Measurements from ENCODE around the gene SH3RF3. TPM values are rescaled to one million over a fixed set of nuclear protein-coding genes. Genes with fewer than 3 reads are reported as not detected.

The SH3RF3 gene
- total RNA-seq, 3 donors from 2014 or later (not counting 1 experiment from before 2014, with no cell fraction given): 0.23 to 0.61 (median 0.34) TPM

DNA sequence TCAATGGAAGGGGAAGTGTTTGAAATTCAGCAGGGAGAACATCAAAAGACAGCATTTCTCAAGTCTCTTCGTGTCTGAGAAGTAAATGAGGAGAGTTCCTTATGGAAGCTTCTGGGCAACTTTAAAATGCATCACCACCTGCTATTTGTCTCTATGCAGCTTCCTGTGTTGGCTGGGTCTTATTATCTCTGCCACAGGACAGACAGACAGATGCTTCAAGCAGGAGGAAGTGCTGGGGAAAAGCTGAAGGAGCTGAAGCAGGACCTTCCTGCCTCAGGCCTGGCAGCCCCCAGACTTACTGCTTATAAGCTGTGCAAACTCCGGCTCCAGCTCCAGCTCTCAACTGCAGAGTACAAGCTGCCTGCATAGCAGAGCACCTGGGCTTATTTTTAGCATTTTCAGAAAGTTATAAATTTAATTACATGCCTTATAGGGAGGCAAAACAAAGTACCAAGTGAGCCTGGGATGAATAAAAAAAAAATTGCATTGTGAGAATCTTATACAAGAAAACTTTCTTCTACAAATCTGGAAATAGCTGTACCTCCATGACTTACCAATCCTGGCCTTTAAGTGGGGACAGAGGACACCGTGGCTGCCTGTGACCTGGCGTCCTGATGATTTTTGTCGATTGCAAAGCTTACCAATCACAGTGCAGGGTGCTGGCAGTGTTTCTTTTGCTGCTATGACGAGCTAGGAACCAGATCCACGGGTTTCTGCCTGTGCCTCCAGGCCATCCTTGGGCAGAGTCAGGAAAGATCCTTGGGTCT lies 278.5 kb downstream of the SH3RF3 start:
- Mint-ChIP-seq H3K27me3 (ENCODE audit: low read depth in 2 of 2) (peaks cover 3 to 6% of the 10 kb centered on the region in 2 donors), H3K4me1 (peaks cover 10% of the 10 kb centered on the region in 2 donors), H3K27ac (no peak overlapping the region), H3K36me3 (no peaks in the 10 kb centered on the region), H3K4me3 (no peak overlapping the region), H3K9me3 (no peaks in the 10 kb centered on the region)
- H3K36me3 ChIP-seq (ENCODE audit: control insufficient read depth, insufficient read depth, low read length): no peaks in the 10 kb centered on the region
- H3K4me3 ChIP-seq (ENCODE audit: low read length): no peak overlapping the region
- peaks cover 7% of the 10 kb centered on the region for H3K4me1 ChIP-seq (ENCODE audit: control insufficient read depth, insufficient read depth, low read length)
- TF ChIP-seq, protein P1, sequence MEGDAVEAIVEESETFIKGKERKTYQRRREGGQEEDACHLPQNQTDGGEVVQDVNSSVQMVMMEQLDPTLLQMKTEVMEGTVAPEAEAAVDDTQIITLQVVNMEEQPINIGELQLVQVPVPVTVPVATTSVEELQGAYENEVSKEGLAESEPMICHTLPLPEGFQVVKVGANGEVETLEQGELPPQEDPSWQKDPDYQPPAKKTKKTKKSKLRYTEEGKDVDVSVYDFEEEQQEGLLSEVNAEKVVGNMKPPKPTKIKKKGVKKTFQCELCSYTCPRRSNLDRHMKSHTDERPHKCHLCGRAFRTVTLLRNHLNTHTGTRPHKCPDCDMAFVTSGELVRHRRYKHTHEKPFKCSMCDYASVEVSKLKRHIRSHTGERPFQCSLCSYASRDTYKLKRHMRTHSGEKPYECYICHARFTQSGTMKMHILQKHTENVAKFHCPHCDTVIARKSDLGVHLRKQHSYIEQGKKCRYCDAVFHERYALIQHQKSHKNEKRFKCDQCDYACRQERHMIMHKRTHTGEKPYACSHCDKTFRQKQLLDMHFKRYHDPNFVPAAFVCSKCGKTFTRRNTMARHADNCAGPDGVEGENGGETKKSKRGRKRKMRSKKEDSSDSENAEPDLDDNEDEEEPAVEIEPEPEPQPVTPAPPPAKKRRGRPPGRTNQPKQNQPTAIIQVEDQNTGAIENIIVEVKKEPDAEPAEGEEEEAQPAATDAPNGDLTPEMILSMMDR (IDR thresholded peaks at IDR 0.05): no peak
- no peaks in the 10 kb centered on the region for H3K9me3 ChIP-seq (ENCODE audit: control insufficient read depth, insufficient read depth, low read length)
- no peak for DNase-seq
- 74% methylated on average over 7 of the region's 7 CpGs for WGBS (ENCODE audit: insufficient coverage)
- H3K27me3 ChIP-seq (ENCODE audit: control insufficient read depth, insufficient read depth, low read length): no peaks in the 10 kb centered on the region
- H3K27ac ChIP-seq (ENCODE audit: low read length): no peak overlapping the region
- intact Hi-C loops (cut with micrococcal nuclease): no loop called here
- ATAC-seq: no peak

DNA sequence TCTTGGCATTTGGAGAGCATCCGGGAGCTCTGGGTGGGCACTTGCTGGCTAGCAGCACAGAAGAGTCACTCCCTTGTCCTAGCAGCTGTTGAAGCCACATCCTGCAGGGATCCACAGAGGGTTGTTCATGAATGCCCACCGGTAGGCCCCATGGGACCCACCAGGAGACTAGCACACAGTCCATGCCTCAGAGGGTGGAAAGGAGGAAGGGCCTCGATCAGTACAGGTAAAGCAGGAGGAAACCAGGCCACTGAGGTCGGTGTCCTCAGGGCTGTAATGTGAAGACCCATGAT lies 279.0 kb downstream of the SH3RF3 start:
- DNase-seq: no peak
- Mint-ChIP-seq H3K27me3 (ENCODE audit: low read depth in 2 of 2) (peaks cover 3 to 5% of the 10 kb centered on the region in 2 donors), H3K9me3 (no peaks in the 10 kb centered on the region), H3K36me3 (no peaks in the 10 kb centered on the region), H3K4me3 (no peak overlapping the region), H3K4me1 (peaks cover 5 to 7% of the 10 kb centered on the region in 2 donors), H3K27ac (no peak overlapping the region)
- H3K9me3 ChIP-seq (ENCODE audit: control insufficient read depth, insufficient read depth, low read length): no peaks in the 10 kb centered on the region
- intact Hi-C loops (cut with micrococcal nuclease): no loop called here
- TF ChIP-seq, protein P1 (IDR thresholded peaks at IDR 0.05): no peak
- ATAC-seq: no peak
- H3K36me3 ChIP-seq (ENCODE audit: control insufficient read depth, insufficient read depth, low read length): no peaks in the 10 kb centered on the region
- no peak overlapping the region for H3K4me3 ChIP-seq (ENCODE audit: low read length)
- H3K27ac ChIP-seq (ENCODE audit: low read length): no peak overlapping the region
- WGBS (ENCODE audit: insufficient coverage): 68% methylated on average over 4 of the region's 4 CpGs
- peaks cover 3% of the 10 kb centered on the region for H3K4me1 ChIP-seq (ENCODE audit: control insufficient read depth, insufficient read depth, low read length)
- no peaks in the 10 kb centered on the region for H3K27me3 ChIP-seq (ENCODE audit: control insufficient read depth, insufficient read depth, low read length)

DNA sequence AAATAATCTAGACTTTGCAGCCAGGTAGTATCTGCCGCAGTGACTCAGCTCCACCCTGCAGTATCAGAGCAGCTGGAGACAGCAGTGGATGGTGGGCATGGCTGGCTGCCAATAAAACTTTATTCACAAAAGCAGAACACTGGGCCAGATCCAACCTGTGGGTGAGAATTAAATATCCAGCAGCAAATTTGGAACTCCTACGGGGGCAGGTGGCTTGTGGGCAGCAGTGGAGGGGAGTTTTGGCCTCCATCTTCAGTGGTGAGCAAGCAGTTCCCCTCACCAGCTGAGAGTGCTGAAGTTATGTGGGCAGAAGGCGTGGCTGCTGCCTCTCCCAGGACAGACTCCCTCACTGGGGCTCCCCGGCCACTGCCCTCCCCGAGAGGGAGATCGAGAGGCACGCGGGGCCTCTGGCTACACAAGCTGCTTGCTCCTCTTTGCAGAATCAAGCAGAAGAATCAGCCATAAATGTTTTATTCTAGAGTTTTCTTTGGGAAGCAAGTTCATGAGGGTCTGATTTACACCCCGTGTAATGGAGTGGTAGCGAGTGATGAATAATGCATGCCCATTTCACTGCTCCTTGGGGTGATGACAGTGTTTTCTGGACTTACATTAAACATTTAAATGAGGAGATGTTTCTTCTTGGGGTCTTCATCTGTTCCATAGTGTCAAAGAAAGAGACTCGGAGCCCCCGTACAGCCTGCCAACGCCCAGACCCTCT lies 280.5 kb downstream of the SH3RF3 start:
- Histone ChIP-seq H3K36me3 (ENCODE audit: control insufficient read depth, insufficient read depth, low read length) (no peaks in the 10 kb centered on the region), H3K27ac (ENCODE audit: low read length) (no peak overlapping the region), H3K4me3 (ENCODE audit: low read length) (no peak overlapping the region), H3K27me3 (ENCODE audit: control insufficient read depth, insufficient read depth, low read length) (no peaks in the 10 kb centered on the region), H3K4me1 (ENCODE audit: control insufficient read depth, insufficient read depth, low read length) (no peaks in the 10 kb centered on the region), H3K9me3 (ENCODE audit: control insufficient read depth, insufficient read depth, low read length) (no peaks in the 10 kb centered on the region)
- H3K27me3 Mint-ChIP-seq (ENCODE audit: low read depth in 2 of 2): no peaks in the 10 kb centered on the region
- no peak for ATAC-seq
- no peak overlapping the region for H3K4me3 Mint-ChIP-seq
- TF ChIP-seq, protein P1 (IDR thresholded peaks at IDR 0.05): no peak
- no peak for DNase-seq
- intact Hi-C loops (cut with micrococcal nuclease): no loop called here
- H3K27ac Mint-ChIP-seq: no peak overlapping the region
- no peaks in the 10 kb centered on the region for H3K4me1 Mint-ChIP-seq
- no peaks in the 10 kb centered on the region for H3K9me3 Mint-ChIP-seq
- WGBS (ENCODE audit: insufficient coverage): 77% methylated on average over 13 of the region's 13 CpGs
- H3K36me3 Mint-ChIP-seq: no peaks in the 10 kb centered on the region
